Measurements from ENCODE around the gene MRPL4.
"Not testable (repeated sequence)": the region's sequence is repeated elsewhere in the genome, so short reads cannot be mapped to it uniquely, and the experiment has no call there.

The MRPL4 gene

GRCh38 chr19:10230173-10230860, 21.7 kb upstream of the MRPL4 start:
- peak; percentile 57 for DNase-seq (ENCODE audit: low read depth)

- DNase-seq (ENCODE audit: low read depth), result peak; percentile 76
These were observed 21.0 kb upstream of the MRPL4 start, which contains the start of gene S1PR2 for GRCh38 chr19:10230861-10231611. S1PR2 (minus strand) TSS chr19:10231331; CDS start chr19:10224905, 6,426 bp downstream.

DNA sequence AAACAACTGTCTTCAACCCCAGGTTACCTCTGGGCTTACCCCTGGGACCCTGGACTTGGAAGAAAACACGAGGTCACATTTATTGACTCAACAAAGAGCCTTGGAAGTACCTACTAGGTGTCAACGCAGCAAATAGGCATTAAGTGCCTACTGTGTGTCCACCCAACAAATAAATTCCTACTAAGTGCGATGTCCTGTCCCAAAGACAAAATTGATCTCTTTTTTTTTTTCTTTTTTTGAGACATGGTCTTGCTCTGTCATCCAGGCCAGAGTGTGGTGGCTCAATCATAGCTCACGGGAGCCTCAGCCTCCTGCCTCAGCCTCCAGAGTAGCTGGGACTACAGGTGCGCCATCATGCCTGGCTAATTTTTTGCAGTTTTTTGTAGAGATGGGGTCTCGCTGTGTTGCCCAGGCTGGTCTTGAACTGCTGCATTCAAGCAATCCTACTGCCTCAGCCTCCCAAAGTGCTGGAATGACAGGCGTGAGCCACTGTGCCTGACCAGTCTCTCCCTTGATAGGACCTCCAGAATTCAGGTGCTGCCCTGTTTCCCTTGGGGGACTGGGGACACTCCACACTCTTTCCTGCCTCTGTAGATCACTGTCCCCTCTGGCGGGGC, 20.3 kb upstream of the MRPL4 start:
- no peak for DNase-seq (ENCODE audit: low read depth)

DNA sequence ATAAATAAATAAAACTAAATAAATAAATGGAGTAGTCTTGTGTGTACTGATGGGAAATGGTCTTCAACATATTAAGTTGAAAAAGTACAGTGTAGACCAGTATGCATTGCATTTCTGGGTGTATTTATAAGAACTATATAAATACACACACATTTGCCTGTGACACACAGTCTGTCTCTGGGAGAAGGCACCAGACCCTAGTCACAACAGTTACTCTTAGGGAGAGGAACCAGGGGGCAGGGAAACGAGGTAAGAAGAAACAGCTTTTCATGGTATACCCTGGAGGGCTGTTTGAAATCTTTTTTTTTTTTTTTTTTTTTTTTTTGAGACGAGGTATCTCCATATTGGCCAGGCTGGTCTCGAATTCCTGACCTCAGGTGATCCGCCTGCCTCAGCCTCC, 18.1 kb upstream of the MRPL4 start:
- DNase-seq (ENCODE audit: low read depth), result no peak

DNA sequence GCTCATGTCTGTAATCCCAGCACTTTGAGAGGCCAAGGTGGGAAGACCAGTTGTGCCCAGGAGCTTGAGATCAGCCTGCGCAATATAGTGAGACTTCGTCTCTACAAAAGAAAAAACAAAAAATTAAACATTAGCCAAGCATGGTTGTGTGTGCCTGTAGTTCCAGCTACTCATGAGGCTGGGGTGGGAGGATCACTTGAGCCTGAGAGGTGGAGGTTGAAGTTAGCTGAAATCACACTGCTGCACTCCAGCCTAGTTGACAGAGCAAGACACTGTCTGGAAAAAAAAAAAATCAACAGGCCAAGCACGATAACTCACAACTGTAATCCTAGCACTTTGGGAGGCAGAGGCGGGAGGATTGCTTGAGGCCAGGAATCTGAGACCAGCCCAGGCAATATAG, 17.0 kb upstream of the MRPL4 start:
- no peak for DNase-seq (ENCODE audit: low read depth)

GRCh38 chr19:10235409-10235808, 16.6 kb upstream of the MRPL4 start:
- DNase-seq (ENCODE audit: low read depth), result not testable (repeated sequence)

- DNase-seq (ENCODE audit: low read depth), result no peak
These were observed 14.3 kb upstream of the MRPL4 start for GRCh38 chr19:10237702-10238101.

GRCh38 chr19:10238172-10238783, 13.7 kb upstream of the MRPL4 start:
- no peak for DNase-seq (ENCODE audit: low read depth)

DNA sequence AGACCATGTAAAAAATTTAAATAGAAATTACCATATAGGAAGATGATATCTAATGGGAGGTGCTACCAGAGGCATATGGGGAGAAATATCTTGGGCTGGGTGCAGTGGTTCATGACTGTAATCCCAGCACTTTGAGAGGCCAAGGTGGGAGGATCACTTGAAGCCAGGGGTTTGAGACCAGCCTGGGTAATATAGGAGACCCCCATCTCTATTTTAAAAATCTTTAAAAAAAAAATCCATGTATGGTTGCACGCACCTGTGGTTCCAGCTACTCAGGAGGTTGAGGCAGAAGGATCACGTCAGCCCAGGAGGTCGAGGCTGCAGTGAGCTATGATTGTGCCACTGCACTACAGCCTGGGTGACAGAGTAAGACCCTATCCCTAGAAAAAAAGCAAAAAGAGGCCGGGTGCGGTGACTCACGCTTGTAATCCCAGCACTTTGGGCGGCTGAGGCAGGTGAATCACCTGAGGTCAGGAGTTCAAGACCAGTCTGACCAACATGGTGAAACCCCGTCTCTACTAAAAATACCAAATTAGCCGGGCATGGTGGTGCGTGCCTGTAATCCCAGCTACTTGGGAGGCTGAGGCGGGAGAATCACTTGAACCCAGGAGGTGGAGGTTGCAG, 10.1 kb upstream of the MRPL4 start:
- not testable (repeated sequence) for DNase-seq (ENCODE audit: low read depth)

GRCh38 chr19:10243606-10244005, 8.4 kb upstream of the MRPL4 start:
- DNase-seq (ENCODE audit: low read depth), result no peak

DNA sequence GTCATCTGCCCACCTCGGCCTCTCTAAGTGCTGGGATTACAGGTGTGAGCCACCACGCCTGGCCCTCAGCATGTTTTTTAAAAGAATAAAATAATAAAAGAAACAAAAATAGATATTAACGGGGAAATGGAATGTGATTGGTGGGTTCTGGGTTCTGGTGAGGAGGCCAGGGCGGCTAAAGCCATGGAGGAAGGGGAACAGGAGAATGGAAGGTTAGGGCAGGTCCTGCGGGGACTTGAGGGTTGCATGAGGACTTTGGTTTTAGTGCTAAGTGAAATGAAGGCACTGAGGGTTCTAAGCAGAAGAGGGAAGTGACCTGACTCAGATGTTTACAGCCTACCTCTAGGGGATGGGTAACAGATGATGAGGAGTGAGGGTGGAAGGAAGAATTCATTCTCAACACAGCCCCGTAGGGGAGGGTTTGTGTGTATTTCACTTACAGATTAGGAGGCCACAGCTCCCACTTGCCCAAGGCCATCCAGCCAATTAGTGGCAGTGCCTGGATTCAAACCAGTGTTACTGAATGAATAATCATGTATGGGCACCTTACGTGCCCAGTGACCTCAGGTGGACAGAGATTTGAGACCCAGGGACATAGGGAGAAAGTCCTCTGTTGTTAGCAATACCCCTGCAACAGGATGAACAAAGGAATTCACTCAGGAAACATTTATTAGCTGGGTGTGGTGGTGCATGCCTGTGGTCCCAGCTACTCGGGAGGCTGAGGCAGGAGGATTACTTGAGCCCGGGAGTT, 6.7 kb upstream of the MRPL4 start:
- no peak for DNase-seq (ENCODE audit: low read depth)

GRCh38 chr19:10246511-10246910, 5.5 kb upstream of the MRPL4 start:
- no peak for DNase-seq (ENCODE audit: low read depth)

DNA sequence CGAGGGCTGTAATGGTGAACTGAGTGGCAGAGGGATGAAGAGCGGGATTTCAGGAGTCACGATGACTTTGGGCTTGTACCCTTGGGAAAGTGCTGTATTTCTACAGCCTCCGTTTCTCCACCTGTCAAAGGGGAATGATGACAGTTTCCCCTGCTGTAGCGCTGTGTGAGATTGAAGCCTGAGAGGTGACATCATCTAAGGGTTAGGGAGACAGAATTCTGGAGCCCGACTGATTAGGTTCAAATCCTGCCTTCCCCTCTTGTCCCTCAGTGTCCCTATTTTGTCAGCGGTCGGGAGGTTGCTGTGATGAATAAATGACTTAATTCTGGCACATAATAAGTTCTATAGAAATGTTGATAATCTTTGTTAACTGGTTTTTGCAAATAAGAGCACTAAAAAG, 693 bp downstream of the MRPL4 start:
- no peak for DNase-seq (ENCODE audit: low read depth)

GRCh38 chr19:10254244-10254643, 2.2 kb downstream of the MRPL4 start:
- no peak for DNase-seq (ENCODE audit: low read depth)

DNA sequence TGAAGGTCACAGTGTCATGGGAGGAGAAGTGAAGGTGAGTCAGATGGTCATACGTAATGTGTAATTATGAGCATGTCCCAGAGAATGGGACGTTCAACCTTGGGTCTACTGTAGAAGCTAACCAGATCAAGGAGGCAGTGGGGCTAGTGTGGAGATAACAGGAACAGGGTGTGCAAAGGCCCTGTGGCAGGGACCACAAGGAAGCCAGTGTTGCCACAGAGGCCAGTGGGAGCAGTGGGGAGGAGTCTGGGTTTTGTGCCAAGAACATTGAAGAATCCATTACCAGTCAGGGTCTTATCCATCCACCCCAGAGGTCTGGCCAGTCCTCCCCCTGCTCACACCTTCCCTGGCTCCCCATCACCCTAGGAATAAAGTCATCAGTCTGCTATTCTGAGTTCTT, 3.3 kb downstream of the MRPL4 start:
- no peak for DNase-seq (ENCODE audit: low read depth)

- DNase-seq (ENCODE audit: low read depth), result no peak
These were observed 4.5 kb downstream of the MRPL4 start for GRCh38 chr19:10256551-10256950.

GRCh38 chr19:10256970-10257615, 5.1 kb downstream of the MRPL4 start:
- no peak for DNase-seq (ENCODE audit: low read depth)

GRCh38 chr19:10258080-10258710, 6.2 kb downstream of the MRPL4 start:
- no peak for DNase-seq (ENCODE audit: low read depth)

GRCh38 chr19:10259162-10259905, 7.3 kb downstream of the MRPL4 start:
- DNase-seq (ENCODE audit: low read depth), result peak; percentile 84

GRCh38 chr19:10260141-10260584, 8.1 kb downstream of the MRPL4 start:
- DNase-seq (ENCODE audit: low read depth), result no peak

Measured in T follicular helper cell (primary cell).